ENCODE data around the gene TP63.

TP63 gene

GRCh38 chr3:189638276-189639031 is 7.3 kb downstream of the TP63 start:
- CTCF ChIA-PET = no interaction called here
- H3K4me3 ChIP-seq (ENCODE audit: low read depth, low read length) = no peak overlapping the region
- no peak for DNase-seq (ENCODE audit: low read depth, low spot score)
- POLR2A ChIA-PET = no interaction called here
- no peak for TF ChIP-seq CTCF (IDR thresholded peaks at IDR 0.05; ENCODE audit: insufficient read depth, low read length, missing control alignments)

- ChIA-PET CTCF (no interaction called here), POLR2A (no interaction called here)
- DNase-seq (ENCODE audit: low read depth, low spot score) = no peak
- no peak overlapping the region for H3K4me3 ChIP-seq (ENCODE audit: low read depth, low read length)
- no peak for TF ChIP-seq CTCF (IDR thresholded peaks at IDR 0.05; ENCODE audit: insufficient read depth, low read length, missing control alignments)
These were observed 10.6 kb downstream of the TP63 start for GRCh38 chr3:189641776-189642175.

GRCh38 chr3:189646853-189647542 is 15.8 kb downstream of the TP63 start:
- ChIA-PET CTCF (interaction anchor here (0.6 kb wide), 1 partner anchor 13 kb away, joined by 3 read pairs; no protein-coding TSS in a partner anchor), POLR2A (no interaction called here)
- no peak overlapping the region for H3K4me3 ChIP-seq (ENCODE audit: low read depth, low read length)
- no peak for DNase-seq (ENCODE audit: low read depth, low spot score)
- no peak for TF ChIP-seq CTCF (IDR thresholded peaks at IDR 0.05; ENCODE audit: insufficient read depth, low read length, missing control alignments)

GRCh38 chr3:189652042-189652441 is 20.9 kb downstream of the TP63 start:
- ChIA-PET CTCF (interaction anchor here (1.1 to 1.5 kb wide), 3 partner anchors 9 to 296 kb away, joined by 4 to 6 read pairs (median 4); no protein-coding TSS in a partner anchor), POLR2A (no interaction called here)
- DNase-seq (ENCODE audit: low read depth, low spot score) = no peak
- no peak overlapping the region for H3K4me3 ChIP-seq (ENCODE audit: low read depth, low read length)
- peak; percentile 26 for TF ChIP-seq CTCF (IDR thresholded peaks at IDR 0.05; ENCODE audit: insufficient read depth, low read length, missing control alignments)

- H3K4me3 ChIP-seq (ENCODE audit: low read depth, low read length) = no peak overlapping the region
- DNase-seq (ENCODE audit: low read depth, low spot score) = no peak
- ChIA-PET POLR2A (no interaction called here), CTCF (interaction anchor here (1.1 kb wide), 1 partner anchor 8 kb away, joined by 4 read pairs; no protein-coding TSS in a partner anchor)
- TF ChIP-seq CTCF (IDR thresholded peaks at IDR 0.05; ENCODE audit: insufficient read depth, low read length, missing control alignments) = no peak
These were observed 24.4 kb downstream of the TP63 start for GRCh38 chr3:189655617-189656016.

GRCh38 chr3:189659571-189659970 is 28.4 kb downstream of the TP63 start:
- ChIA-PET POLR2A (no interaction called here), CTCF (no interaction called here)
- DNase-seq (ENCODE audit: low read depth, low spot score) = peak; percentile 51
- no peak for TF ChIP-seq CTCF (IDR thresholded peaks at IDR 0.05; ENCODE audit: insufficient read depth, low read length, missing control alignments)
- no peak overlapping the region for H3K4me3 ChIP-seq (ENCODE audit: low read depth, low read length)

All from AG04449 (cell line).